ENCODE data around the gene KDM2A.
A peak's percentile ranks its signal among the peaks of the same experiment; 100 is the strongest.

Gene KDM2A

GRCh38 chr11:67239783-67240575, 120.9 kb downstream of the KDM2A start:
- DNase-seq, result peak; percentile 91

GRCh38 chr11:67240576-67241389, 121.7 kb downstream of the KDM2A start:
- DNase-seq, result peak; percentile 71

GRCh38 chr11:67242548-67242947, 123.5 kb downstream of the KDM2A start:
- no peak for DNase-seq

- DNase-seq, result no peak
These were observed 124.0 kb downstream of the KDM2A start for GRCh38 chr11:67243051-67243450.

- DNase-seq, result no peak
These were observed 126.0 kb downstream of the KDM2A start for GRCh38 chr11:67245046-67245445.

- no peak for DNase-seq
These were observed 129.0 kb downstream of the KDM2A start for GRCh38 chr11:67247946-67248550.

- DNase-seq, result no peak
These were observed 129.6 kb downstream of the KDM2A start for GRCh38 chr11:67248653-67249052.

GRCh38 chr11:67250059-67251043, 131.3 kb downstream of the KDM2A start:
- DNase-seq, result no peak

- no peak for DNase-seq
These were observed 132.8 kb downstream of the KDM2A start for GRCh38 chr11:67251841-67252240.

- no peak for DNase-seq
These were observed 133.8 kb downstream of the KDM2A start for GRCh38 chr11:67252831-67253239.

- no peak for DNase-seq
These were observed 135.0 kb downstream of the KDM2A start for GRCh38 chr11:67253872-67254624.

- DNase-seq, result no peak
These were observed 135.7 kb downstream of the KDM2A start for GRCh38 chr11:67254798-67255197.

GRCh38 chr11:67255353-67255752, 136.3 kb downstream of the KDM2A start:
- DNase-seq, result no peak

- no peak for DNase-seq
These were observed 136.8 kb downstream of the KDM2A start for GRCh38 chr11:67255864-67256263.

- no peak for DNase-seq
These were observed 137.5 kb downstream of the KDM2A start for GRCh38 chr11:67256477-67257135.

- no peak for DNase-seq
These were observed 141.3 kb downstream of the KDM2A start for GRCh38 chr11:67260406-67260805.

- DNase-seq, result peak; percentile 39
These were observed 142.0 kb downstream of the KDM2A start for GRCh38 chr11:67260885-67261639.

GRCh38 chr11:67261640-67261945, 142.5 kb downstream of the KDM2A start:
- no peak for DNase-seq

GRCh38 chr11:67261946-67262681, 143.1 kb downstream of the KDM2A start:
- DNase-seq, result no peak
